Raji (cell line): Measurements from ENCODE around the gene FOXP1.

Experiments
- POLR2A ChIP-seq: IDR thresholded peaks from 2 replicates; pipeline ENCODE4 v1.6.1; 2011; ENCODE audit warnings: low read depth, low read length, control low read depth; ENCODE audit not compliant: insufficient read depth

The FOXP1 gene

DNA sequence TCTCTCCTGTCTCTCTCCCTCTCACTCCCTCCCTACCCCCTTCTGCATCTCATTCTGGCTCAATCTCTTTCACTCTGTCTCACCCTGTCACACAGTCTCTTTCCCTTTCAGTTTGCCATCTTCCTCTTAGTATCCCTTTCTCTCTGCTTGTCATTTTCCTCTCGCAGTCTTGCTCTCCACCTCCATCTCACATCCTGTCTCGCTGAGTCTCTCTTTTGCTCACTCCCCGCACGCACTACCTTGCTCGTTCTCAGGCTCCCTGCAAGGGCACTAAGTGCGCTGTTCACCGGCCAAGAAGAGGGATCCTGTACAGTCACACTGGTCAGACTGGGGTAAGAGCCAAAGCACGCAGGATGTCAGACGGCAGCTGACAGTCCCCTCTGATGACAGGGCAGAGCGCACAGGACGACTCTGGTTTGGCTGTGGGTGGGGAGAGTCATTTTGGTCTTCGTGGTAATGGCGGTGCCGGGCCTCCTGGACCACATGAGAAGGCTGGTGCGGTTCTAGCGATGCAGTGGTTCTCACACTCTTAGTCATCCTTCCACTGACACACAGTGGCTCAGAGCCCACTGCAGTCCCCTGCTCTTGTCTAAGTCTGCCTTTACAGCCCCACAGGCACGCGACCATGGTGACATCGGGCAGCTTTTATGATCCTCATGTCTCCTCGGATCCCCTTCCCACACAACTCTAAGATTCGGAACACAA, 356.8 kb downstream of the FOXP1 start:
- TF ChIP-seq POLR2A = no peak

GRCh38 chr3:71225951-71226564, 357.5 kb downstream of the FOXP1 start:
- TF ChIP-seq POLR2A = no peak

DNA sequence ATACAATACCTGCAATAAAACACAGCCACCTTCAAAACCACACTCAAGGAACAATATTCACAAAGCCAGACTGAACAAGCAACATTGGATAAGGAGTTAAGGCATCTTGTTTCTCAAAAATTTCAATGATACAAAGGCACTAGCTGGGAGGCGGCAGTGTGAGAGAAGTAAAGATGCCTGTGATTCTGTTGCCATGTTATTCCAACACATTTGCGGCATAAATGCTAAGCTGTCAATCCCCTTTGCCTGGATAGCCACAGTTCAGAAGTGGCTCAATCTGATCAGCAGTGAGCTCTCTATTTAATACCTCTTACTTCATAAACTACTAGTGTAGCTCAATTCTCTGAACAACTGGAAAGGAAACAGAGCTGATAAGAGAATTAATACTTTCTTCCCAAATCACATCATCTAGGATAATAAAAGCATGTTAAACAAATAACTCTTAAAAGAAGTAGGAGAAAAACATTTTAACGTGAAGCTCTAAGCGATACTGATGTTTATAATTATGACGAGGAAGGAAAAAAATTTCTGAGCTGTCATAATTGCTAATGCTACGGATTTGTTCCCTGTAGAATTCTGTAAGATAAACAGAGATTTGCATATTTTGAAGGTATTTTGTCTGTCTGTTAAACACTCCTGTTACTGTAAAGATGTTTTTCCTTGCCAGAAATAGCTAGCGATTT, 358.4 kb downstream of the FOXP1 start:
- no peak for TF ChIP-seq POLR2A

DNA sequence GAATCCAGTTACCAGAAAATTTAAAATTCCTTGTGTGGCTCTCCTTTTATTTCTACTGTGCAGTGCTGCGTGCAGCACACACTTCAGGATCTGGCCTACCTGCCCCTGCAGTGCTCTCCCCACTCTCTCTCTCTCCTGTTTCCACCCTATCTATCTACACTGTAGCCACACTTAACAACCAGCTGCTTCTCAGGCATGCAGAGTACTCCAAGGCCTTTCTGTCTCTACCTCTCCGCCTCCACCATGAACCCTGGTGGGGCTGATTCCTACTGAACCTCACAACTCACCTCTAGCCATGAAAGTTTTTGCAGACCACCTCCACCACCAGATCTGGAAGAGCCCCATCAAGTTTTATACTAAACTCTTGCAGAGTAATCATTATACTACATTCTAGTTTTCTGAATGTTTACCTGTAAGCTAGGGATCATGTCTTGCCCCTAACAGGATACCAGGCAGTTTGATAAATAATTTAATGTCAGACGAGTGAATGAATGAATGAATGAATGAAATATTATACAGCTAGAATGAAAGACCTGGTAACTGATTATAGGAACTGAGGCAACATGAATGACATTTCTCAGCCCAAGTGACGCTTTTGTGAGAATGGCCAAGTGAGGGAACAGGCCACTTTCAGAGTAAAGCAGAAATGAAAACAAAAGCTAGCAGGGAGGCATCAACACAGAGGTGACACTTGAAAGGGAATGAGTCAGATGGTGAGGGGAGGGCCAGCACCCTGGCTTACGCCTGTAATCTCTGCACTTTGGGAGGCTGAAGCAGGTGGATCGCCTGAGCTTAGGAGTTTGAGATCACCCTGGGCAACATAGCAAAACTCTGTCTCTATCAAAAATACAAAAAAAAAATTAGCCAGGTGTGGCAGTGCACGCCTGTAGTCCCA, 363.5 kb downstream of the FOXP1 start:
- no peak for TF ChIP-seq POLR2A

GRCh38 chr3:71218508-71218907, 365.0 kb downstream of the FOXP1 start:
- no peak for TF ChIP-seq POLR2A

DNA sequence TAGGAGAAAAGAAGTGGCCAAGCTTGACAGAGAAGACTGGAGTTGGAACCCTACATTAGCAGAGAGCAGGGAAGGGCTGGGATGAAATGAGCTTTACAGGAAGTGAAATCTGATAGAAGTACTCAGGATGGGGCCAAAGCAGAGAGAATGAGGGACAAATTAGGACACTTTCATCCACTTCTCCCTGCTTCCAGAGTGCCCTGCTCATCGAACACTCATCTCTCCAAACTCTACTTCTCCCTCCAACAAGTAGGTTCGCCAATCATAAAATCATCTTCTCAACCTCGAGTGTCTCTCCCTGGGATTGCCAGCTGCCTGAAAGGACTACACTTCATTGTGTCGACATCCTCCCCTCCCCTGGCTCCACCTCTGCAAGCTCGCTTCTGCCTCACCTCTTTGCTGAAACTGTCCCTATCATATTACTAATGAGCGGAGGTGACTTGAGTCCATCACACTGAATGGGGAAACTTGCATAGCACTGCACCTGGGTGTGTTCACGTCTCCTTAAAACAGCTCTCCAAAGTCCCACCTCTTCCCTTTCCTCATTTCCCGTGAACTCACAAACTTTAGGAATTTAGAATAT, 365.8 kb downstream of the FOXP1 start:
- TF ChIP-seq POLR2A = no peak

GRCh38 chr3:71215351-71215750, 368.2 kb downstream of the FOXP1 start:
- TF ChIP-seq POLR2A = no peak

DNA sequence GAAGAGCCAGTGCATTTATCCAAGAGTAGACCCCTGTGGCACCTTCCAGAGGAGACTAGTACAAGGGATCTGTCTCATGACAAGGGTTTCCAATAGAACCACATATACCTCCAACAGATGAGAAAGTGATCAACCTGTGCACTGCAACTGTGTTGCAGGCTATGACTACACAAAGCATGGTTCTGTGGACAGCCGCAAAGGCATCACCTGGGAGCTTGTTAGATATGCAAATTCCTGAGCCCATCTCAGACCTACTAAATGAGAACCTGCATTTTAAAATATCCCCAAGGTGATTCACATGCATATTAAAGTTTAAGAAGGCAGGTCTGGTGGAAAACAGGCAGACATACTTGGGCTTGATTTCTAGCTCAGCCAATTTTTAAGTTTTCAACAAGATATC, 368.7 kb downstream of the FOXP1 start:
- TF ChIP-seq POLR2A = no peak

DNA sequence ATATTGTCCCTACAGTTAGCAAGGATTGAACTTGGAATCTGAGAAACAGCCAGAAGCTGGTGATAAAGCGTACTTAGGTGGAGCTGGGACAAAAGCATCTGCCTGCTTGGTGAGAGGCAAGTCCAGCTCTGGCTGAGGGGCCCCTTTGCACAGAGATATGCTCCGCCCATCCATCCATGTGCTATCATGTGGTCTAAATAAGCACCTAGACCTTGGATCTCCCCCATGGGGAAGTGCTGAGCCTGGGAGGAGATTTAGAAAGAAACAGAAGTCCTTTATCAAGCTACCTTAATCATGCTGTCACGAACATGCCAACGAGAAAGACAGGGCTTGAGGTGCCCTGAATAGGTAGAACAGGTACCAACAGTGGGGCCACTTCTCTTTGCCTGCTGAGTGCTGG, 369.5 kb downstream of the FOXP1 start:
- no peak for TF ChIP-seq POLR2A

DNA sequence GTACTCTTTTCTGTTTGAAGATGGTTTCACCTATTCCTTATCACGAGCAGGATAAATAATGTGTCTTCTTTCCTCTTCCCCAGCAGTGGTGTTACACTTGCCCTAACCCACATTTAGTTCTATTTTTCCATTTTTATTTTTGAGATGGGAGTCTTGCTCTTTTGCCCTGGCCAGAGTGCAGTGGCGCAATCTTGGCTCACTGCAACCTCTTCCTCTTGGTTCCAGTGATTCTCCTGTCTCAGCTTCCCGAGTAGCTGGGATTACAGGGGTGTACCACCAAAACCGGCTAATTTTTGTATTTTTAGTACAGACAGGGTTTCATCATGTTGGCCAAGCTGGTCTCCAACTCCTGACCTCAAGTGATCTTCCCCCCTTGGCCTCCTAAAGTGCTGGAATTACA, 372.4 kb downstream of the FOXP1 start:
- no peak for TF ChIP-seq POLR2A

DNA sequence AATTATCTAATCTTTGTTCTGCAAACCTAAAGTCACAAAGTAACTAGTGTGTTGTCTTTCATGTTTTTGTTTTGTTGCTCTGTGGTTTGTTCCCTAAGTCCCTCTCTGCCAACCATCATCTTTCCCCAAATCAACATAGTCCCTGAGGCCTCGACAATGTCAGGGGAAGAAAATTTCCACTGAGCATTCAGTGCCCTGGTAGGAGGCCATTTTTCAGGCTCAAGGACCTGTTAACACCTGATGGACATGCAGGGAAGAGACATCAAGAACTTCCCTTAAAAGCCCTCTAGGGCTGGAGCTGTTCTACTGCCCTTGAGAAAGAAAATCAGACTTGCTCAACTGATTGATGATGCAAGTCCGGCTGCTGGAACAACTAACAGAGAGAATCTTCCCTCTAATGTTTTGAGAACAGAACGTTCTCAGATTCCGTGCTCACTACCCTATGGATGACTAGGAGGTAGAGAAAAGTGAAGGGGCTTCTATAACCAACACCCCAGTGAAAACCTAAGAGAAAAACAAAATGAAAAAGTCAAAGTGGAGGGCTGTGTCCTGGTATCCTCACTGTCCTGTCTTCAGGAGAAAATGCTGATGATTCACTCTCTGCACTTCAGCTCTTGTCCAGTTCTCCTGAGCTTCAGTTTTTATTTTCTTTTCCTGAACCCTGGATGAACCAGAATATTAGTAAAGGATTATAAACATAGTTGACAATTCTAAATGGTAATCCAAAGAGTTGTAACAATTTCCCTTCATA, 373.1 kb downstream of the FOXP1 start:
- TF ChIP-seq POLR2A = no peak

- no peak for TF ChIP-seq POLR2A
Observed at GRCh38 chr3:71208211-71209095, 375.1 kb downstream of the FOXP1 start.

DNA sequence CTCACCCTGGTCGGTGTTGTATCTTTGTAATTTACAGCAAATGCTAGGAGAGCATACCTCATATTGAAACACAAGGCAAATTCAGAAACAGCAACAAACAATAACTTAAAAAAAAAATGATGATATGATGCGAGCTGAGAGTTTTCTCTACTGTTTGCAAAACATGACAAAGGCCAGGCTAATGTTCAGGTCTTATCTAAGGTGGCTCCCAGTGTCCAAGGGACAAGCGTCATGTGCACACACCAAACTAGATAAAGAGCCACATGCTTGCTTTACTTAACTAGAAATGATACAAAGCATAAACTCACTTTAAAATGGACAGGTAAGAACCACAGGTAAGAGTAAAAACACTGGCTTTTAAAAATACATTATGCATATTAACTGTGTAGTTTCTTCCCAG, 375.9 kb downstream of the FOXP1 start:
- TF ChIP-seq POLR2A = no peak
